Spleen (tissue), 11 donors: ENCODE data around the gene EPM2A. TPM values are rescaled to one million over a fixed set of nuclear protein-coding genes. Genes with fewer than 3 reads are reported as not detected.

Experiments
- DNase-seq: peaks from one replicate; pipeline ENCODE4 v3.0.0-alpha.2; 2020
- H3K27ac ChIP-seq, 8 donors: fragments of 200-600 bp; sonication (generic) in 7 of 8; 1 replicate in 4 of 8; 2 replicates in 4 of 8; pipeline versions ENCODE4 v1.5.0 to v1.8.0; 2016 to 2021; ENCODE audit warnings: inconsistent platforms in 4 of 8, mild to moderate bottlenecking in 4 of 8, moderate library complexity in 1 of 8
- H3K27me3 ChIP-seq, 7 donors: fragments of 200-600 bp; sonication (generic) in 6 of 7; replicated peaks in 1 of 7; 1 replicate in 4 of 7; 2 replicates in 3 of 7; pipeline versions ENCODE4 v1.5.0 to v1.8.0; 2016 to 2021; ENCODE audit warnings: inconsistent platforms in 3 of 7, mild to moderate bottlenecking in 1 of 7
- H3K36me3 ChIP-seq, 6 donors: fragments of 200-600 bp; sonication (generic) in 5 of 6; 1 replicate in 4 of 6; 2 replicates in 2 of 6; pipeline versions ENCODE4 v1.5.0 to v1.8.0; 2016 to 2021; ENCODE audit warnings: inconsistent platforms in 2 of 6
- H3K4me1 ChIP-seq, 6 donors: fragments of 200-600 bp; sonication (generic) in 5 of 6; 1 replicate in 3 of 6; 2 replicates in 3 of 6; pipeline versions ENCODE4 v1.5.0 to v1.8.0; 2016 to 2021; ENCODE audit warnings: inconsistent platforms in 3 of 6
- H3K4me3 ChIP-seq, 8 donors: fragments of 200-600 bp; sonication (generic) in 7 of 8; 1 replicate in 4 of 8; 2 replicates in 4 of 8; pipeline versions ENCODE4 v1.5.0 to v1.8.0; 2016 to 2021; ENCODE audit warnings: inconsistent platforms in 4 of 8, mild to moderate bottlenecking in 4 of 8, moderate library complexity in 2 of 8
- H3K9me3 ChIP-seq, 8 donors: fragments of 200-600 bp; sonication (generic) in 7 of 8; 1 replicate in 4 of 8; 2 replicates in 4 of 8; pipeline versions ENCODE4 v1.5.0 to v1.8.0; 2016 to 2021; ENCODE audit warnings: inconsistent platforms in 4 of 8
- CTCF ChIP-seq, 11 experiments: fragments of 200-600 bp in 7 of 11; fragments of 450-650 bp in 4 of 11; sonication (generic) in 4 of 11; IDR thresholded peaks in 8 of 11; conservative IDR thresholded peaks in 3 of 11; 1 replicate in 7 of 11; 2 replicates in 4 of 11; pipeline versions ENCODE4 v1.4.0 to v1.8.0; 2016 to 2021; ENCODE audit warnings: antibody characterized with exemption in 11 of 11, inconsistent platforms in 4 of 11, mild to moderate bottlenecking in 1 of 11
- POLR2A ChIP-seq, 3 donors: fragments of 450-650 bp; IDR thresholded peaks; one replicate each; pipeline ENCODE4 v1.5.1; 2017; ENCODE audit warnings: antibody characterized with exemption in 3 of 3, mild to moderate bottlenecking in 1 of 3
- POLR2AphosphoS5 ChIP-seq, 3 donors: sonication (generic); formaldehyde crosslinking; IDR thresholded peaks; one replicate each; pipeline ENCODE4 v1.5.1; 2017; ENCODE audit warnings: antibody characterized with exemption in 3 of 3
- WGBS, 5 donors: extraction: QIAGEN DNeasy Blood & Tissue Kit in 3 of 5; methylation state at CpG; one replicate each; pipeline versions ENCODE4 v1.1.5 to v1.1.7; 2013 to 2018; 5-methylcytosine and 5-hydroxymethylcytosine counted together
- intact Hi-C: fragments of 100-400 bp; cut with DNase I; formaldehyde crosslinking; loops from one replicate; pipeline ENCODE4 v1.15.0; 2023; ENCODE audit warnings: low total_unique reads
- polyA plus RNA-seq, 3 donors: library from polyadenylated mRNA; stranded (reverse); fragments of 200-250 nt; gene quantifications; one replicate each; pipeline ENCODE4 v1.2.1, GENCODE V29; 2013
- total RNA-seq, 7 donors: library from RNA; depleted of rRNA in 3 of 7; stranded (reverse); fragments of >200 nt in 3 of 7; fragmentation: NEBNext Ultra II Directional in 4 of 7; extraction: Animal tissue kit (Norgen Biotek cat#: 25700) in 4 of 7; gene quantifications; one replicate each; pipeline versions ENCODE4 v1.1.0 to v1.2.1, GENCODE V29; 2016 to 2021
- donor health status: healthy with polysubstance abuse.
- donor health status: DM: no; HTN: no; CAD: no; lungs with moderate emphysema.
- donor health status: DM: no; HTN: no; CAD: no.
- donor health status: Bipolar disorder and iron deficiency.
- donor health status: healthy.
- donor health status: DM: no; HTN: no; CAD: no.
- donor health status: DM: yes; HTN: yes; CAD: no.

Gene EPM2A
- total and polyA plus RNA-seq, 10 donors, result 4.3 to 15.5 (median 8.9) TPM

- Histone ChIP-seq H3K27ac (no peak overlapping the region), H3K36me3 (no peaks in the 10 kb centered on the region), H3K27me3 (no peaks in the 10 kb centered on the region), H3K9me3 (peaks cover 0 to 23% (median 7%) of the 10 kb centered on the region in 8 donors), H3K4me3 (no peak overlapping the region), H3K4me1 (no peaks in the 10 kb centered on the region)
- WGBS, 5 donors, result 90 to 93% (median 92%) methylated on average over 7 of the region's 7 CpGs
- intact Hi-C loops, result no loop called here
- DNase-seq, result no peak
- TF ChIP-seq POLR2AphosphoS5 (IDR thresholded peaks at IDR 0.05) (no peak), CTCF (IDR thresholded peaks at IDR 0.05 in 8 of 11, conservative IDR thresholded peaks at IDR 0.05 in 3 of 11) (no peak), POLR2A (IDR thresholded peaks at IDR 0.05) (no peak)
These were observed 115.2 kb downstream of the EPM2A start for GRCh38 chr6:145620088-145620487.

GRCh38 chr6:145609521-145609920 is 125.8 kb downstream of the EPM2A start:
- DNase-seq, result no peak
- intact Hi-C loops, result no loop called here
- Histone ChIP-seq H3K27me3 (no peaks in the 10 kb centered on the region), H3K9me3 (no peaks in the 10 kb centered on the region), H3K36me3 (no peaks in the 10 kb centered on the region), H3K4me1 (no peaks in the 10 kb centered on the region), H3K4me3 (no peak overlapping the region), H3K27ac (no peak overlapping the region)
- TF ChIP-seq POLR2A (IDR thresholded peaks at IDR 0.05), result no peak
- TF ChIP-seq POLR2AphosphoS5 (IDR thresholded peaks at IDR 0.05), result no peak
- TF ChIP-seq CTCF (IDR thresholded peaks at IDR 0.05 in 8 of 11, conservative IDR thresholded peaks at IDR 0.05 in 3 of 11), result no peak
- WGBS, 5 donors, result 31 to 82% (median 76%) methylated on average over 1 of the region's 1 CpG

GRCh38 chr6:145608850-145609249 is 126.5 kb downstream of the EPM2A start:
- WGBS, 5 donors, result 89 to 93% (median 92%) methylated on average over 1 of the region's 1 CpG
- no peaks in the 10 kb centered on the region for H3K9me3 ChIP-seq
- no peak overlapping the region for H3K4me3 ChIP-seq
- no peaks in the 10 kb centered on the region for H3K4me1 ChIP-seq
- TF ChIP-seq POLR2AphosphoS5 (IDR thresholded peaks at IDR 0.05) (no peak), CTCF (IDR thresholded peaks at IDR 0.05 in 8 of 11, conservative IDR thresholded peaks at IDR 0.05 in 3 of 11) (no peak), POLR2A (IDR thresholded peaks at IDR 0.05) (no peak)
- intact Hi-C loops, result no loop called here
- H3K27ac ChIP-seq, result no peak overlapping the region
- no peaks in the 10 kb centered on the region for H3K27me3 ChIP-seq
- H3K36me3 ChIP-seq, result no peaks in the 10 kb centered on the region
- DNase-seq, result no peak

GRCh38 chr6:145603991-145604390 is 131.3 kb downstream of the EPM2A start:
- no peak for TF ChIP-seq POLR2AphosphoS5 (IDR thresholded peaks at IDR 0.05)
- TF ChIP-seq POLR2A (IDR thresholded peaks at IDR 0.05), result no peak
- TF ChIP-seq CTCF (IDR thresholded peaks at IDR 0.05 in 8 of 11, conservative IDR thresholded peaks at IDR 0.05 in 3 of 11), result no peak
- no peaks in the 10 kb centered on the region for H3K9me3 ChIP-seq
- H3K4me1 ChIP-seq, result no peaks in the 10 kb centered on the region
- H3K4me3 ChIP-seq, result no peak overlapping the region
- no peaks in the 10 kb centered on the region for H3K27me3 ChIP-seq
- DNase-seq, result no peak
- intact Hi-C loops, result no loop called here
- H3K27ac ChIP-seq, result no peak overlapping the region
- WGBS, 5 donors, result 58 to 90% (median 76%) methylated on average over 1 of the region's 1 CpG
- H3K36me3 ChIP-seq, result no peaks in the 10 kb centered on the region
